Measurements from ENCODE around the gene ANKRD40. TPM values are rescaled to one million over a fixed set of nuclear protein-coding genes. Genes with fewer than 3 reads are reported as not detected.
A peak's percentile ranks its signal among the peaks of the same experiment; 100 is the strongest.

ANKRD40 gene
- total and polyA plus RNA-seq, 10 of the 15 experiments (the other 5 are each of a cell fraction or from before 2014, with no cell fraction given), result 5.9 to 21.7 (median 14.8) TPM

- FAIRE-seq, result no peak
- in situ Hi-C loops (cut with MboI) (no loop called here), intact Hi-C loops (cut with micrococcal nuclease; ENCODE audit: unreplicated experiment) (no loop called here)
- peaks cover 0 to 2% of the 10 kb centered on the region in 2 experiments; a peak in 3 of 4 replicates for H3K36me3 ChIP-seq (ENCODE audit: control insufficient read depth in 2 of 2, insufficient read depth in 2 of 2, low read length in 1 of 2)
- H3K27ac ChIP-seq (ENCODE audit: control insufficient read depth, insufficient read depth), result no peak overlapping the region
- POLR2A ChIA-PET, result interaction anchor here (1.1 kb wide), 1 partner anchor 9 kb away, joined by 3 read pairs; no protein-coding TSS in a partner anchor
- H3K27me3 ChIP-seq (replicated peaks in 1 of 2; ENCODE audit: control insufficient read depth in 2 of 2, insufficient read depth in 2 of 2, low read length in 1 of 2), result no peaks in the 10 kb centered on the region
- TF ChIP-seq E2F4 (IDR thresholded peaks at IDR 0.05; ENCODE audit: low read depth, low read length) (no peak), NR2C1 (IDR thresholded peaks at IDR 0.05) (no peak), FOXK2 (IDR thresholded peaks at IDR 0.05) (no peak), KAT2A (conservative IDR thresholded peaks at IDR 0.05; ENCODE audit: control insufficient read depth, low read depth, low read length) (no peak), SMAD1 (IDR thresholded peaks at IDR 0.05; ENCODE audit: low read depth, partially characterized antibody) (no peak), ETV6 (conservative IDR thresholded peaks at IDR 0.05 in 1 of 2, IDR thresholded peaks at IDR 0.05 in 1 of 2; ENCODE audit: borderline replicate concordance in 1 of 2, low read depth in 1 of 2) (no peak), SKIL (IDR thresholded peaks at IDR 0.05; ENCODE audit: low read depth, poor library complexity, severe bottlenecking) (no peak), RFX5 (IDR thresholded peaks at IDR 0.05; ENCODE audit: low read depth, low read length) (no peak), TCF3 (IDR thresholded peaks at IDR 0.05; ENCODE audit: borderline replicate concordance, insufficient read depth, low read depth, low read length) (no peak), NKRF (conservative IDR thresholded peaks at IDR 0.05) (no peak), MTA2 (IDR thresholded peaks at IDR 0.05; ENCODE audit: low read depth) (no peak)
- H3K4me1 ChIP-seq (ENCODE audit: control insufficient read depth, insufficient read depth, low read length), result no peaks in the 10 kb centered on the region
- no peak overlapping the region for H3K9ac ChIP-seq (ENCODE audit: control insufficient read depth, insufficient read depth, low read length)
- CTCF ChIA-PET, result no interaction called here
- peaks cover 91% of the 10 kb centered on the region for H3K79me2 ChIP-seq (ENCODE audit: control insufficient read depth, insufficient read depth, low read length)
- RAD21 ChIA-PET (ENCODE audit: unreplicated experiment), result no interaction called here
- H3K9me3 ChIP-seq (replicated peaks; ENCODE audit: control insufficient read depth, insufficient read depth, low read length), result no peaks in the 10 kb centered on the region
- WGBS (ENCODE audit: insufficient coverage, insufficient replicate concordance, low lambda C conversion rate, missing lambda C conversion rate), result 57% methylated on average over 5 of the region's 5 CpGs
- no peak overlapping the region for H3K4me2 ChIP-seq (ENCODE audit: control insufficient read depth, insufficient read depth)
- no peak for ATAC-seq
- SMC1A ChIA-PET (ENCODE audit: uncharacterized antibody, unreplicated experiment), result no interaction called here
- peaks cover 15% of the 10 kb centered on the region; the same call in 1 of the 2 replicates for H4K20me1 ChIP-seq (ENCODE audit: control insufficient read depth, insufficient read depth)
- H3K4me3 ChIP-seq, result no peak overlapping the region
- BruUV-seq (replicated peaks), result TSS peak; percentile 18
- no peak overlapping the region for H2AFZ ChIP-seq (ENCODE audit: control insufficient read depth, low read depth, low read length)
- DNase-seq (ENCODE audit: low read depth, low spot score), result no peak
These were observed 21.4 kb upstream of the ANKRD40 start for GRCh38 chr17:50728881-50729765.
